Small intestine (tissue), 7 donors: Measurements from ENCODE around the gene TCF21. TPM values are rescaled to one million over a fixed set of nuclear protein-coding genes. Genes with fewer than 3 reads are reported as not detected.

Source experiments
- DNase-seq, 2 donors: peaks; one replicate each; pipeline versions ENCODE4 v3.0.0 to v3.0.0-alpha.2; 2013
- FAIRE-seq: peaks from 2 replicates; lab custom pipeline; 2012; peaks lifted over from hg19 to GRCh38; lab: Jason Lieb, UNC
- H3K27ac ChIP-seq, 3 donors: one replicate each; pipeline ENCODE4 v1.5.1; 2013; ENCODE audit warnings: low read length in 2 of 3, mild to moderate bottlenecking in 2 of 3, control low read depth in 1 of 3, inconsistent platforms in 1 of 3, low read depth in 1 of 3, moderate library complexity in 1 of 3
- H3K27me3 ChIP-seq, 3 donors: one replicate each; pipeline ENCODE4 v1.6.1; 2013; ENCODE audit warnings: low read length in 3 of 3, inconsistent platforms in 1 of 3; ENCODE audit not compliant: control insufficient read depth in 3 of 3, insufficient read depth in 3 of 3
- H3K36me3 ChIP-seq, 3 donors: one replicate each; pipeline ENCODE4 v1.6.1; 2013; ENCODE audit warnings: low read length in 3 of 3, inconsistent platforms in 1 of 3, low read depth in 1 of 3, mild to moderate bottlenecking in 1 of 3, moderate library complexity in 1 of 3; ENCODE audit not compliant: control insufficient read depth in 3 of 3, insufficient read depth in 2 of 3
- H3K4me1 ChIP-seq, 3 donors: one replicate each; pipeline ENCODE4 v1.6.1; 2013; ENCODE audit warnings: low read length in 2 of 3, inconsistent platforms in 1 of 3, low read depth in 1 of 3, mild to moderate bottlenecking in 1 of 3, moderate library complexity in 1 of 3; ENCODE audit not compliant: control insufficient read depth in 3 of 3, insufficient read depth in 2 of 3
- H3K4me3 ChIP-seq, 3 donors: one replicate each; pipeline ENCODE4 v1.5.1; 2013; ENCODE audit warnings: low read length in 3 of 3, control low read depth in 1 of 3, inconsistent platforms in 1 of 3, low read depth in 1 of 3, mild to moderate bottlenecking in 1 of 3, moderate library complexity in 1 of 3
- H3K9me3 ChIP-seq, 2 donors: one replicate each; pipeline ENCODE4 v1.6.1; 2013; ENCODE audit warnings: low read depth in 1 of 2, low read length in 1 of 2; ENCODE audit not compliant: control insufficient read depth in 2 of 2, insufficient read depth in 1 of 2
- WGBS, 3 donors: extraction: QIAGEN DNeasy Blood & Tissue Kit; methylation state at CpG; one replicate each; pipeline ENCODE4 v1.1.7; 2013; 5-methylcytosine and 5-hydroxymethylcytosine counted together
- polyA plus RNA-seq, 4 donors: library from polyadenylated mRNA; stranded (reverse) in 3 of 4; unstranded in 1 of 4; fragments of 200-250 nt in 3 of 4; fragments of 120-200 nt in 1 of 4; gene quantifications; one replicate each; pipeline versions ENCODE4 v1.2.1 to v1.2.3, GENCODE V29; 2013
- donor health status: healthy with polysubstance abuse.
- donor health status: control.
- donor health status: control.
- donor health status: Bipolar disorder and iron deficiency.
- donor health status: healthy.

The TCF21 gene
- polyA plus RNA-seq, 4 donors, result 0.45 to 15.8 (median 8.8) TPM

DNA sequence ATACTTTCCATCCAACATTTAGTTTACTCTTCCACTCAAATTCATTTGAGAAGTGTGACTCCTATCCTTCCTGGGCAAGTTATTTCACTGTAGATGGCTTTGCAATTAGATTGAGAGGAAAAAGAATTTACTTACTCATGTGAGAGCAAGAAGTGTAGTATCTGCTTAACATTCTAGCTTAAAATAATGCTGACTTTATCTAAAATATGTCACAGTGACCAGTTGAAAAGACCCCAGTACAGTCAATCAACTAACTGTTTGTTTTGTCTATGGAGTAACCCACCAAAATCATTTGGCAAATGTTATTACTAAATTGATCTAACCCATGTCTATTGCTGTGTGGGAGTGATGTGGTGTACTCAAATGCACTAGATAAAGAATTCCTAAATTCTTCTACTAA, 8.9 kb upstream of the TCF21 start:
- Histone ChIP-seq H3K27ac (no peak overlapping the region), H3K4me1 (no peaks in the 10 kb centered on the region), H3K27me3 (peaks cover 0 to 16% (median 2%) of the 10 kb centered on the region in 3 donors), H3K4me3 (no peak overlapping the region), H3K9me3 (no peaks in the 10 kb centered on the region), H3K36me3 (no peaks in the 10 kb centered on the region)
- DNase-seq, result no peak
- no peak for FAIRE-seq

DNA sequence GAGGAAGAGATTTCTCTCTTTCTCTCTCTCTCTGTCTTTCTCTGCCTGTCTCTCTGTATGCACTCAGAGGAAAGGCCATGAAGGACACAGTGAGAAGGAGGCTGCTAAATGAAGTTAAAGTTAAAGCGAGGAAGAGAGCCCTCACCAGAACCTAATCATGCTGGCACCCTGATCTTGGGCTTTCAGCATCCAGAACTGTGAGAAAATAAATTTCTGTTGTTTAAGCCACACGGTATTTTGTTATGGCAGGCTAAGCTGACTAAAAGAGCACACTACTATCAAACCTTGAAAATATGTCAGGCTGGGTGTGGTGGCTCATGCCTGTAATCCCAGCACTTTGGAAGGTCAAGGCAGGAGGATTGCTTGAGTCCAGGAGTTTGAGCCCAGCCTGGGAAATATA, 8.0 kb upstream of the TCF21 start:
- Histone ChIP-seq H3K9me3 (no peaks in the 10 kb centered on the region), H3K36me3 (no peaks in the 10 kb centered on the region), H3K4me3 (no peak overlapping the region), H3K4me1 (no peaks in the 10 kb centered on the region), H3K27me3 (peaks cover 0 to 16% (median 2%) of the 10 kb centered on the region in 3 donors), H3K27ac (no peak overlapping the region)
- no peak for FAIRE-seq
- 75 to 81% (median 75%) methylated on average over 2 of the region's 2 CpGs for WGBS, 3 donors
- DNase-seq, result no peak

DNA sequence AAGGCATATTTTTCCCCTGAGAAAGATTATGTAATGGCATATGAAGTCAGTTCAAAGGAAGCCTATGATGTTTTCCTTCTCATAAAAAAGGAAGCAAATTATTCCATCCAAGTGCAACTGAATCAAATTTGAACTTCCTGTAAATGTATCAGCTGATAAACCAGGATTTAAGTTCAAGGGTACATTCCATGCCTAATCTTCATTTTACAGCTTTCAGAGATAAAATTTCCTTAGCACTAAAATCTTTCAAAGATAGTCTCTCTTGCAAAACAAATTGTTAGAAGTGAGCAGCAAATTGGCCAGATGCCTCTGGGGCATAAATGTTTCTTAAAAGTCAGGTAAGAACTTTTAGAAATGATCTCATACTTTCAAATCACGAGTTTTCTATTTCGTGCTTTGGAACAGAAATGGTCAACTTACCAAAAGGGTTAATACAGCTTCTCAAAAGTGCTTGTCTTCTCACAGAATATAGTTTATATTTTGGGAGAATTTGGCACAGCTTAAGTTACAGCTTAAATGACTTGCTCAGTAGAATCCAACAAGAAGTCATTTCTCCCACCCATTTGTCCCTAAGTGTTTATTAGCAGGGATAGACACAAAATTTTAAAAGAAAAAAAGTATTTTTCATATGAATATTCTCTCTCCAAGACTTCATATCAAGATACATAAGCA, 2.7 kb upstream of the TCF21 start:
- no peak for FAIRE-seq
- Histone ChIP-seq H3K4me3 (no peak overlapping the region), H3K4me1 (peaks cover 0 to 6% (median 0%) of the 10 kb centered on the region in 3 donors), H3K27me3 (peaks cover 4 to 46% (median 8%) of the 10 kb centered on the region in 3 donors), H3K36me3 (no peaks in the 10 kb centered on the region), H3K9me3 (no peaks in the 10 kb centered on the region), H3K27ac (no peak overlapping the region)
- no peak for DNase-seq
- WGBS, 3 donors, result 43 to 54% (median 53%) methylated on average over 2 of the region's 2 CpGs

DNA sequence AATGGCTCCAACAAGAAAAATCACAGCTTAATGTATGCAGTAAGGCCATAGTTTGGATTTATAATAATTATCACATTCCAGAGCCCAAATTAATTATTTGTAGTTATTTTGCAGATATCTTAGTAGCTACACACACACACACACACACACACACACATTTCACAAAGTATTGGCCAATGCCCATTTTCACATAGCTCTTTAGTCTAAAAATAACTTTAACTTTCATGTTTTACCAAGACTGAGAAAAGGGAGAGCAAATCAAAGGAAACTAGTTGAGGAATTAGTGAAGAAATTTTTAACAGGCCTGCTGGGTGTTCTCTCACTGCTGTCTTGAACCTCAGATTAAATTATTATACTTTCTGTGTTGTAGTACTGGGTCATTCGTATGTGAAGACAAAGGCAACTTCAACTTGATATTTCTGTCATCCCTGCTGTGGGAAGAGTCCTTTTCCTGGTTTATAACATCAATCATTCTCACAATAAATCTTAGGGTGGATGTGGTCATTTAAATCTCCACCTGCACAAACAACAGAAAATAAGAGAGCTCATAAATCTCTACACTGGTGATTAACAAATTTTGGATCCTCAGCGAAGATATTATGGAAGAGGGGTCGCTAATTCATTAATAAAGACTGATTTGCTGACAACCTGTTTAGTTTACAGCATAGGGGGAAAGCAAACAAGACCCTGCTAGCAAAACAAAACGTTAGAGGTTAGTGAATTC, 1.6 kb upstream of the TCF21 start:
- 27 to 39% (median 31%) methylated on average over 4 of the region's 4 CpGs for WGBS, 3 donors
- H3K36me3 ChIP-seq, result no peaks in the 10 kb centered on the region
- DNase-seq (no peak), FAIRE-seq (no peak)
- peaks cover 0 to 8% (median 0%) of the 10 kb centered on the region in 3 donors for H3K4me1 ChIP-seq
- peak overlapping the region in 1 of 3 donors; percentile 18 for H3K27ac ChIP-seq
- no peaks in the 10 kb centered on the region for H3K9me3 ChIP-seq
- peaks cover 4 to 54% (median 8%) of the 10 kb centered on the region in 3 donors for H3K27me3 ChIP-seq
- no peak overlapping the region for H3K4me3 ChIP-seq

DNA sequence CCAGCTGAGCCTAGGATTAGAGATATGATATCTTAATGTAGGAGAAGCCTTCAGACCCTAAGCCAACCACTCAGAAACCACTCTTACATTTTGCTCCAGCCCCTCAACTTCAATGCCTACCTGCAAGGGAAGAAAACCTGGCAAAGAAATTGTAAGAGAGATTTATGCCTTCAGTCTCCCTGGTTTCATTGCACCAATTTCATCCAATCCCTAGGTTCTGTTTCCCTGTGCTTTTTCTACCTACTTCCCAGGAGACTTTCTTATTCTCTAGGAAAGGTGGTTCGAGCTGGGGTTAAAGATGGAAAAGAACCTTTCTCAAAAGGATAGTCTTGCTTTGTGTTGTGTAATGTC, 1.1 kb upstream of the TCF21 start:
- Histone ChIP-seq H3K4me1 (peaks cover 0 to 11% (median 0%) of the 10 kb centered on the region in 3 donors), H3K9me3 (no peaks in the 10 kb centered on the region), H3K27ac (peak overlapping the region in 2 of 3 donors; percentile 18 to 25), H3K4me3 (no peak overlapping the region), H3K36me3 (peaks cover 0 to 2% (median 0%) of the 10 kb centered on the region in 3 donors), H3K27me3 (peaks cover 4 to 56% (median 9%) of the 10 kb centered on the region in 3 donors)
- WGBS, 3 donors, result 47 to 59% (median 48%) methylated on average over 1 of the region's 1 CpG
- DNase-seq, result no peak
- no peak for FAIRE-seq

DNA sequence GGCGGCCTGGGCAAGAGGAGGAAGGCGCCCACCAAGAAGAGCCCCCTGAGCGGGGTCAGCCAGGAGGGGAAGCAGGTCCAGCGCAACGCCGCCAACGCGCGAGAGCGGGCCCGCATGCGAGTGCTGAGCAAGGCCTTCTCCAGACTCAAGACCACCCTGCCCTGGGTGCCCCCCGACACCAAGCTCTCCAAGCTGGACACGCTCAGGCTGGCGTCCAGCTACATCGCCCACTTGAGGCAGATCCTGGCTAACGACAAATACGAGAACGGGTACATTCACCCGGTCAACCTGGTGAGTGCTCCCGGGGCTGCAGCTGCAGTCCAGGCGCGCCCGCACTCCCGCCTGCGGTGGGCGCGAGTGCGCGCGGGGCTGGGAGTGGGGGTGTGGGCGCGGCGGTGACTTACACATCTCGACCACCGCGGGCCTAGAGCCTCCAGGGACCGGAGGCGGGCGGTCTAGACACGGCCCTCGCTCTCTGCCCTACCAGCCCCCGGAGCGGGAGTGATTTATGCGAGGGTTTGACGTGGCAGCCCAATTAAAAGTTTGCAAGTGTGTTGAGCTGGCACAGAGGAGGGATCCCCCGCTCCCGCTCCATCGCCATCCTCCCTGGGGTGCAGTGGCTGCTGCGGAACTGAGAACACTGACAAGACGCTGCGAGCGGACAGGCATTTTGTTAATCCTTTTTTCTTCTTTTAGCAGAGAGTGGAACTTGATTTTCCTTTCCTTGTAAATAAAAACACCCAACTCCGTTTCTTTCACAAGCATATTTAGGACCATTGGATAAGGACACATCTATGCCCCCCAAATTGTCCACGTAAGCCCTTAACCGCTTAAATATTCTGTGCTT, 867 bp downstream of the TCF21 start:
- peaks cover 0 to 11% (median 0%) of the 10 kb centered on the region in 3 donors for H3K36me3 ChIP-seq
- peak overlapping the region; percentile 19 to 57 (median 29) for H3K4me3 ChIP-seq
- no peaks in the 10 kb centered on the region for H3K9me3 ChIP-seq
- 4 to 15% (median 11%) methylated on average over 54 to 56 of the region's 56 CpGs for WGBS, 3 donors
- no peak for FAIRE-seq
- peaks cover 8 to 69% (median 15%) of the 10 kb centered on the region in 3 donors for H3K27me3 ChIP-seq
- peaks cover 0 to 19% (median 5%) of the 10 kb centered on the region in 3 donors for H3K4me1 ChIP-seq
- peak in 1 of 2 donors; percentile 48 for DNase-seq
- peak overlapping the region; percentile 30 to 90 (median 82) for H3K27ac ChIP-seq

DNA sequence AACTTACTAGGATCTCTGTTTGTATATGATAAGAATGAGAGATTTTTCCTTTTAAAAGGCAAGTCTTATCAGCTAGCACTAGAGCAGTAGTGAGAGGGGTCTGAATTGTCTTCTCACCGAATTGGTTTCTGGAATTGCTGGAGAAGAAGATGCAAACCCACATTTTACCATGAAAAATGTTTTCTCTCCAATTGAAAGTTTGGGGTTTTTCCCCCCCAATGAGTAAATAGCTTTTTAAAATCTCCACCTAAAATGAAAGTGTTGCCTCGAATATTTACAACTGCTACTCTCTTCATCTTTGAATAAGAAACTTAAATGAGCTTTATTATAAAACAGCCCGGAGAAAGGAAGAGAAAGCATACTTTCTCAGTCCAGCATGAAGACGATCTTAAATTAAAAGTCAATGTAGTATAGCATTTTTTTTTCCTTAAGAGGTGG, 1.8 kb downstream of the TCF21 start:
- Histone ChIP-seq H3K4me1 (peaks cover 6 to 27% (median 7%) of the 10 kb centered on the region in 3 donors), H3K4me3 (peak overlapping the region; percentile 27 to 57 (median 38)), H3K9me3 (no peaks in the 10 kb centered on the region), H3K27me3 (peaks cover 8 to 77% (median 15%) of the 10 kb centered on the region in 3 donors), H3K27ac (peak overlapping the region in 2 of 3 donors; percentile 82 to 94), H3K36me3 (peaks cover 0 to 11% (median 0%) of the 10 kb centered on the region in 3 donors)
- FAIRE-seq (no peak), DNase-seq (no peak)
- WGBS, 3 donors, result 3 to 6% (median 3%) methylated on average over 4 of the region's 4 CpGs
